ENCODE measurements around the gene GOLGA8B.
"Not testable (repeated sequence)": the region's sequence is repeated elsewhere in the genome, so short reads cannot be mapped to it uniquely, and the experiment has no call there.

GOLGA8B gene, protein sequence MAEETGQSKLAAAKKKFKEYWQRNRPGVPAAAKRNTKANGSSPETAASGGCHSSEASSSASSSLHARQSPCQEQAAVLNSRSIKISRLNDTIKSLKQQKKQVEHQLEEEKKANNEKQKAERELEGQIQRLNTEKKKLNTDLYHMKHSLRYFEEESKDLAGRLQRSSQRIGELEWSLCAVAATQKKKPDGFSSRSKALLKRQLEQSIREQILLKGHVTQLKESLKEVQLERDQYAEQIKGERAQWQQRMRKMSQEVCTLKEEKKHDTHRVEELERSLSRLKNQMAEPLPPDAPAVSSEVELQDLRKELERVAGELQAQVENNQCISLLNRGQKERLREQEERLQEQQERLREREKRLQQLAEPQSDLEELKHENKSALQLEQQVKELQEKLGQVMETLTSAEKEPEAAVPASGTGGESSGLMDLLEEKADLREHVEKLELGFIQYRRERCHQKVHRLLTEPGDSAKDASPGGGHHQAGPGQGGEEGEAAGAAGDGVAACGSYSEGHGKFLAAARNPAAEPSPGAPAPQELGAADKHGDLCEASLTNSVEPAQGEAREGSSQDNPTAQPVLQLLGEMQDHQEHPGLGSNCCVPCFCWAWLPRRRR

DNA sequence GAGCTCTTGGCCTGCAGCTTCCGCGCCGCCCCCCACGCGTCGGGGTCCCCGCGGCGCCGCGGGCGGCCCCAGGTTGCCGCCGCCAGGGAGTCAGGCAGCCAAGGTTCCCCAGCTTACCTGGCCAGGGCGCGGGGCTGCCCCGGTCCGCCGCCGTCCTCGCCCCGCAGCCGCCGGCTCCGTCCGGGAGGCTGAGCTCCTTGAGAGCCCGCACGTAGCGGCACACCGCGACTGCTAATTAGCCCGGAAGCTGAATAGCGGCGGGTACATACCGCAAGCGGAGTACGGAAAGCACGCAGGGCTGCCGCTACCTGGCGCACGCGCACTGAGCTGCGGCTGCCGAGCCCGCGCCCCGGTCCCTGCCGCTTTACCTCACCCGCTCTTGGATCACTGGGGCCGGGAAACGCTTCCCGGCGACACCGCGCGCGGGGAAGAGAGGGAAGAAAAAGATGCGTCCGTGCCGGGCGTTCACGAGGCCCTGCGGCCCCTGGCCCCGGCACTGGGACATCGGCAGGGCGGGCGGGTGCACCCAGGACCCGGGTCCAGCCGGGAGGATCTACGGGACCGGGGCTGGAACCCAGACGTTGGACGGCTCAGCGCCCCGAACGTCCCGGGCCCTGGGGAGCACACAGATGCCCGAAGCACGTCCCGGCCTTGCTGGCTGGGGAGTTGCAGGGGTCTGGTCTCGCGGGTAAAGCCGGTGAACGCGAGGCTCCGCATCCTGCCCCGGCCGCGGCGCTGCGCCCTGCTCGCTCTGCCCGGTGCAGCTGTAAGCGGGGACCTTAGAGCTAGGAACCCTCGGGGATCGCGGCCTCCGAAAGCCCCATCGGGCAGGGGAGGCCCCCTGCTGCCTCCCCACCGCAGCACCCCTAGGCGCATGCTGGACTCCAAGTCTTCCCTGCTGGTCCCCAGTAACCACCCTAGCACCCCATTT, at the start of gene GOLGA8B:
Gene GOLGA8B, minus strand, starts transcription at position 253 of the 931 bp plus-strand sequence. CDS start 47,739 bp downstream, outside the sequence.
- peak; percentile 82 for DNase-seq

DNA sequence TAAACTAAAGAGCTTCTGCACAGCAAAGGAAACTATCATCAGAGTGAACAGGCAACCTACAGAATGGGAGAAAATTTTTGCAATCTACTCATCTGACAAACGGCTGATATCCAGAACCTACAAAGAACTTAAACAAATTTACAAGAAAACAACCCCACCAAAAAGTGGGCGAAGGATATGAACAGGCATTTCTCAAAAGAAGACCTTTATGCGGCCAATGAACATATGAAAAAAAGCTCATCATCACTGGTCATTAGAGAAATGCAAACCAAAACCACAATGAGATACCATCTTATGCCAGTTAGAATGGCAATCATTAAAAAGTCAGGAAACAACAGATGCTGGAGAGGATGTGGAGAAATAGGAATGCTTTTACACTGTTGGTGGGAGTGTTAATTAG, 49.7 kb upstream of the GOLGA8B start:
- DNase-seq, result not testable (repeated sequence)

DNA sequence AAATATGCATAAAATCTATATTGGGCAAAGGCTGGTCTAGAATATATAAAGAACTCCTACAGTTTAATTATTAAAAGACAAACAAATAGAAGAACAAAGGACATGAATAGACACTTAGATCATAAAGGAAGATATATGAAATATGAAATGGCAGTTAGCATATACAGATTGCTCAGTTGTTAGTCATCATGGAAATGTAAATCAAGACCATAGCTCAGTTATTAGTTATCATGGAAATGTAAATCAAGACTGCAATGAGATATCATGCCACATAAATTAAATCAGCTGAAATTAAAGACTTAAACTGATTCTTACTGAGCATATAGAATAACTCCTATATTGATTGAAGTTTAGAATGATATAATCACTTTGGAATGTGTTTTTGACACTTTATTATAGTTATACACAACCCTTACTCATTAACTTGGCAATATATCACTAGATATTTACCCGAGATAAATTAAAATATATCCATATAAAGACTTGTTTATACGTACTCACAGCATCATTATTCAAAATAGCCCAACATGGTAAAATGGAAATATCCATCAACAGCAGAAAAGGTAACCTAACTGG, 45.2 kb upstream of the GOLGA8B start:
- no peak for DNase-seq

DNA sequence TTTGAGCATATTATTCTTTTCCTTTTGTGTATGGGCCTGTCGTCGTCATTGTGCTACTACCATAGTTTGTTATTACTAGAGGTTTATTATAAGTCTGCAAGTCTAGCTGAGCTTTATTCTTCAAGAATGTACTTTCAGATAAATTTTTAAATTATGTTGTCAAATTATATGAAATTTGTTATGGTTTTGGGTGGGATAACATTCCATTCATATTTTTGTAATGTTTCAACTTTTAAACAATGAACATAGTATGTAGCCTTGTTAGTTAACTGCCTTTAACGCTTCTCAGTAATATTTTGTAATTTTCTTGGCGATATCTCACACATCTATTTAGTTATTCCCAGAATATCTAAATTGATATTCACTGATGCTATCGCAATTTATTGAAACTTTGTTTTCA, 41.6 kb upstream of the GOLGA8B start:
- no peak for DNase-seq

- DNase-seq, result no peak
These were observed 38.2 kb upstream of the GOLGA8B start for GRCh38 chr15:34621675-34622074.

- DNase-seq, result no peak
These were observed 37.4 kb upstream of the GOLGA8B start for GRCh38 chr15:34620814-34621213.

GRCh38 chr15:34620142-34620541, 36.7 kb upstream of the GOLGA8B start:
- DNase-seq, result no peak

- DNase-seq, result no peak
These were observed 35.7 kb upstream of the GOLGA8B start for GRCh38 chr15:34619151-34619550.

DNA sequence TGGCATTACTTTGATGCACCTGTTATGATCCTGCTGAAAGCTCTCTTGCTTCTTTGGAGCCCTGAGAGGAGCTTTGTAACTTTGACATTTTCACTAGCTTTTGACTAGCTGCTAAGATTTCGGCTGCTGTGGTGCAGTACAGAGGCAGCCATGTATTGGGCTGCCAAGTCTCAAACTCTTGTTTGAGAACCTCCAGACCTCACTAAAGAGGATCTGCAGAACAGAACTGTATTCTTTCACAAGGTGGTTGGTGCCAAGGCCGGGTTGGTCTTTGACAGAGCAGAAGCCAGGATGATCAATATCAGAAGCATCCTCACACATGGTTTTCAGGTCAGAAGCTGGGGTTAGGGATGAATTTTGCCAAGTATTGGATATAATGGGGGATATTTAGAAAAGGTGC, 34.6 kb upstream of the GOLGA8B start:
- no peak for DNase-seq

- no peak for DNase-seq
These were observed 33.2 kb upstream of the GOLGA8B start for GRCh38 chr15:34616613-34617012.

DNA sequence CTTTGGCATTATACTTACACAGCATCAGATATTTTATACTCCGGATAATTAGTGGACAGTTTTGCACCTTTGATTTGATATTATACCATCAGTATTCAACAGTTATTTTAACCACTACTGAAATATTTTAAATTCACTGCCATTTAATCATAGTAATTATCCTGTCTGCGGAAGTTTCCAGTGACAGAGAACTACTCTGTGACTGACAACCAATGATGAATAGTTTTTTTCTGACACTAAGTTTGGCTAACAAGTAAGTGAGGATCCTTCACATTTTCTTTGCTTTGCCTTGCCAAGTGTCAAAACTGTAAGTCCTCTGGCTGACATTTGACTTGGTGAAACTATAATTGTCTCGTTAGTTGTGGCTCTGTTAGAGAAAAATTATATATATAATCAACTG, 30.5 kb upstream of the GOLGA8B start:
- no peak for DNase-seq

- no peak for DNase-seq
These were observed 29.9 kb upstream of the GOLGA8B start for GRCh38 chr15:34613301-34613700.

GRCh38 chr15:34610354-34610753, 26.9 kb upstream of the GOLGA8B start:
- DNase-seq, result no peak

DNA sequence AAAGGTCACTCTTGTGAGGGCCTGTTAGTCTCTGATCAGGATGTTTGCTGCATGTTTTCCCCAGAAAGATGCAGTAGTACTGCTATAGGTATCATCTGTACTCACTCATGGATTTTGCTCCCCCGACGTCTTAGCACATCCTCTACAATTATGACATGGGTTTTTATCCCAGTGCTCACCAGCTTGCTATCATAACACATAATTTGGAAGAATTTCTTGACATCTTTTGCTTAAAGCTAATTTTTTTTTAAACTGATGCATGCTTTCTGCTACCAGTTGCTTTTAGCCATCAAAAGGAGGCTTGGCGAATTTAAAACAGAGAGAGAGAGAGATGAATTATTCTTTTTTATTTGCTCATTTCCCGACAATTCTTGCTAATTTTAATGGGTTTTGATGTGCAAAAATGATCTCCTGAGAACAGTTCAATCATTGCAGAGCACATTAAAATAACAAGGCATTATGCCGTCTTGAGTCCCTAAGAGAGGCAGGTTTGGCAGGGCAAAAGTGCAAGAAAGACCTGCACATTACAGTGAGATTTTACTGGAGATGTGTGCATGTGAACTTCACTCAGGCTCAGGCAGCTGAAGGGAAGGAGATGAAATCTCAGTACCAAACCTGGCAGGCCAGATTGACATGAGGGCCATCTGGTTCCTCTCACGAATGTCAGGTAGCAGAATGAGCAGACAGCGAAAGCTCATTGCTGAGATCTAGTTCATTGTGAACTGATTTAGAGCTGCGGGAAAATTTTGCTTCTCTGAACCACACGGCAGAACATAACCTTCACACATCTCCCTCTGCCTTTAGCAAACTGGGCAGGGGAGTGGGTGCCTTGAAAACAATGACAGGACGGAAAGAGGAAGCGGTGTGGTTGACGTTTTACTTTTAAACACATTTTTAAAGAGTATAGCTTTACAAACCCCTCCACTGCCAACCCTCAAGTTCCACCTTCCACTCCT, 25.9 kb upstream of the GOLGA8B start:
- no peak for DNase-seq

DNA sequence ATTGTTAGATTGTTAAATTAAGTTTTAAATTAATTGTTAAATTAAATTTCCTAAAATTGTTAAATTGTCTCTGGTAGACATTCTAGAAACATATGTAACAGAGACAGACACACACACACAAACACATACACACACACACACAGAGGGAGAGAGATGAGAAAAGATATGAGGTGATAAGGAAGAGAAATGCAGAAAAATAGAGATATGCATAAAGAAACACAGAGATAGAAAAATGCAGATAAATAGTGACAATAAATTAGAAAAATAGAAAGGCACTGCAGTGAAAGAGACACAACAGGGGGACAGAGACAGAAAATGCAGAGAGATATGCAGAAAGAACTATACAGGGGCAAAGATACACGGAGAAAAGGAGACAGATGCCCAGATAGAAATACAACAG, 25.1 kb upstream of the GOLGA8B start:
- DNase-seq, result no peak

DNA sequence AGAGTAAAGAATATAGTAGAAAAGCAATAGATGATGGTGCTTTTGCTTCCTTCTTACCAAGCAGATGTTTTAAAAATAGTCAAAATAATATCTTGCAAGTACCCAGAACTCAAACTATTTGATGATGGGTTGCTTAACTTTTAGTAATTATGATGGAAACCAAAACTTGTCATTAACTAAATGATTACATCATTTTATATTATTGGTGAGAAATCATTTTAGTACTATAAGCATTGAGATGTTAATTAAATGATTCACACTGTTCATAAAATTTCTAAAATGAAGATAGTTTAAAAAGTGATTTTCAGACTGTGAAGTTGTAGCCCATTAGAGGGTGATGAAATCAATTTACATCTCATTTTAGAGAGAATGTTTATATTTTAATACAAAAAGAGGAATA, 24.4 kb upstream of the GOLGA8B start:
- no peak for DNase-seq

DNA sequence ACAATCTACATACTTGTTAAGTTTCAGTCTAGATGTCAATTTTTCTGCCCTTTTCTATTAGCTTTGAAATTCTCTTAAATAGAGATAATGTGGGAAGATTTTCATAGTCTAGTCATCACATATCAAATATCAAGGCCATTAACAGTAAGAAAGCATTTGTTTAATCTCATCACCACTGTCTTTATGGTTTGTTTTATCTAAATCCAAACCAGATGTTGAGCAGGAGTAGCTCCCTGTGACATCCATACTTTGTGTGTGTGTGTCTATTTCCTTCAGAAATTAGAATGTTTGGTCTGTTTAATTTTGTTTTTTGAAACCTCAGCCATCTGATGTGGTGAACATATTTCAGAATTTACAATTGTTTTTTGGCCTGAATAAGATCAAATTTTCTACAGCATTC, 23.1 kb upstream of the GOLGA8B start:
- no peak for DNase-seq

DNA sequence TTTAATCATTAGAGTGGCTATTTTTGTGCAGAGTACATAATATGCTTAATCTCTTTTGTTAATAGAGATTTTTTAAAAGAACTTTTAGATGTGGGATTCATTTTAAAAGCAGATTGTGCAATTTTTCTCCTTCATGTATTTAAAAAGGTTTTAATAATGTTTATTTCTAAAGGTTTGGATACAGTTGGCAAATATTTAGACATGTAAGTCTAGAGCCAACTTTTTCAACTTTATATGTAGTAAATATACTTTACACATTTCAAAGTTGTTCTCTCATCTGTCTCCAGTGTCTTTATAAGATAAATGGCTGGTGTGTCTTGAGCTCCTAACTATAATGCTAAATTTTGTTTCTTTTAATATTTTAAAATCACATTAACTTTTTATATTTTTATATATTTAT, 22.7 kb upstream of the GOLGA8B start:
- DNase-seq, result no peak

GRCh38 chr15:34603095-34603494, 19.6 kb upstream of the GOLGA8B start:
- no peak for DNase-seq

DNA sequence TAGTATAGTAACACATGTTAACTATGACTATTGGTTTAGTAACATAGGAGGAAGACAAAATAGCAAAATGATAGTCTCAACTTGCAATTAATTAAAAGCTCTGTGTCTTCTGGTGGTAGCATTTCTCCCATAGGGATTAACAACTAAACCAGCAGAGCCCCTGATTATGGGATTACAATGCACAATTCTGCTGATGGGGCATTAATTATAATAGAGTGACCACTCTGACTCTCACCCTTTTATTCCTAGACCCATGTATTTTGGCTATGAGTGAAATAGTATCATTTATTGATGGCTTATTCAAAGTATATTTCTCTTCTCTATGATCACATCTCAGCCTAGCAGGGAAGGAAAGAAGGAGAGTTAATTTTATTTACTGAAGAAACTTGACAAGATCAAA, 17.5 kb upstream of the GOLGA8B start:
- DNase-seq, result no peak

DNA sequence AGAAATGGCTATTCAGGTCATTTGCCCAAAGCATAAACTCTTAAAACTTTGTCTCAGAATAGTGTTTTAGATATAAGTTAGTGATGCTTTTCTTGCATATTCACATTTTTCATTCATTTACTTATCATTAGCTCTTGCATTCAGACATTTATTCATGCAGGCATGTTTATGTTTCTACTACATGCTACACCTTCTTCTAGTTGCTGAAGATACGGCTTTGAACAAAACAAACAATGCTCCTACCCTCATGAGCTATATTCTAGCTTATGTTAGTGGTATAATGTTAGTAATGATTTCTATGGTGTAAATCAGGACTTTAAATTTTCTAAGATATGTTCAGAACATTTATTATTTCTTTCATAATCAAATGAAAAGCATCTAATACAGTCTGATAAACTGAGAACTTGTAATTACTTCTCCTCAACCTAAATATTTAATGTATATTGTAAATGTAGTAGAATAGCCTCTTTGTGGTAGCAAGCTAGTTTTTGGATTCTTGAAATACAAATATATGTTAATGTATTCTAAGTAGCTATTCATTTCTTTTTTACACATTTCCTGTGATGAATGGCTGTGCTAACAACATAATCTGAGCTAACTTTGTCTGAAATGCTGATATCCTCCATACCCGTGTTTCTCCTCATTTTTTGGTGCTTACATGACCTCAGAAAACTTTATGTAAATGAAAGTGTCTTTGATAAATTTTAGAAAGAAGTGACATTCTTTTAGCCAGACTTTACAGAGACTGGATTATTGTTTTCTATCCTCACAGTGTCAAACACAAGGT, 15.5 kb upstream of the GOLGA8B start:
- no peak for DNase-seq
